DLD1 (cell line): Measurements from ENCODE around the gene TBC1D9B.

Source experiments
- in situ Hi-C: cut with HindIII; loops from 2 replicates; pipeline ENCODE4 v1.10.0; 2017; ENCODE audit warnings: low sequenced_read_pairs

Gene TBC1D9B

DNA sequence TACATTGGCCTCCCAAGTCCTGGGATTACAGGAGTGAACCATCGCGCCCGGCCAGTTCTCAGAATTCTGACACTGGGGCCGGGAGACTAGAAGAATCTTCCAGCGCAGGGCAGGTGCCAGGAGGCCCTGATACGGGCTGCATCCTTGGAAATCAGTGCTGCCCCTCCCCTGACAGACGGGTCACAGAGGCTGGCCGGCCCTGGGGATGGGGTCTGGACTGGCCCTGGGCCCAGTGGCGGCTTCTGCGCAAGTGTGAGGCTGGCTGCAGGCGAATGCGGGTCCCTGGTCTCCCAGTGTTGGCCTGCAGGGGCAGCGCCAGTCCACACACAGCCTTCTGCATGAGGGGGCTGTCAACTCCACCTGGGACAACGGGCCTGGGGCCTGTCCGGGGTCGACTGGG, 831 bp upstream of the TBC1D9B start:
- in situ Hi-C loops: no loop called here

DNA sequence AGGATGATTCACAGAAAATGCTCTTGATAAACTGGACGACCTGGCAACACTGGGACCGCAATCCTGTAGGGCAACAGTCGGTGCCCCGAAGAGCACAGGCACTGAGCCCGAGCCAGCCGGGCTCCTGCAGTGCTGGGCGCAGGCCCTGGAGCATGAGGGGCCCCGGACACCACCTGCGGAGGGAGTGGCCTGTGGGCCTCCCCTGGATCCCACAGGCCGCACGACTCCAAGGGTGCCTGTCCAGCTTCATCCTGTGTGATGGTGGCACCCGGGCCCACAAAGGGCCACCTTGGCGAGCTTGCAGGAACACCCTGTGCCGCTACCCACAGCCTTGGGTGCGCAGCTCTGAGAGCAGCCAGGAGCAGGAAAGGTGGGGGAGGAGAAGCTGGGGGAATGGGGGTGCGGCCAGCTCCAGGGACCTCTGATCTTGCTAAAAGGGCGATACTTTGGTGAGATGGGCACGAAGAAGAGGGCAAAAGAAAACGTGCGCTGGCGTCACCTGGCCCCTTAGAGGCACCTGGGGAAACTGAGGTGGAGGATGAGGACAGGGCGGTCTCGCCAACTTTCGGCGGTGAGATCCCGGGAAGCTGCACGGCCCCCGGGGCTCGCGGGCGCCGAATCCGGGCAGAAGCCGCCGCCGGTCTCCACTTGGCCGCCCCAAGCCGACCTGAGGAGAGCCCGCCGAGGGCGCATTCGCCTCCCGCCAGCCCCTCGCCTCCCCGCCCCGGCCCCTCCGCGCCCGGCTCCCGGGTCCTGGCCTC, 722 bp downstream of the TBC1D9B start:
- in situ Hi-C loops: no loop called here

DNA sequence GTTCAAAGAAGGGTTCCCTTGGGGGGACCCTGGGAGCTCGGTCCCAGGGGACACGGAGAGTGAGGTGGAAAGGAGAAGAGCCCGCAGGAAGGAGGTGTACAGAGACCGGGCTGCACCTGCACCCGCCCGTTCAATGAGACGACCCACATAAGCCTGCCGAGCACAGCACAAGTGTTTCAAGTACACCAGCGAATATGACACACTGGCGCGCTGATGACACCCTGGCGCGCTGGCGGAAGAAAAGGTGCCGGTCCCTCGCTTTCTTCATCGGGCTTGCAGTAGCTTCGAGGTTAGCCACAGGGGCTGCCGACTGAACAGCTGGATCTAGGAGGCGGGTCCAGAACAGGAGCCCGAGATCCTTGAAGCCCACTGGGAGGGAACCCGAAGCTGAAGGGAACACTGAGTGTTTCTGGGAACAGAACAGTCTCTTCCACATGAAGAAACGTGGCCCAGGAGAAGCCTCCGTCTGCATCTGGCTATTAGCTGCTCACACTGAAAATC, 1.4 kb downstream of the TBC1D9B start:
- in situ Hi-C loops: no loop called here

DNA sequence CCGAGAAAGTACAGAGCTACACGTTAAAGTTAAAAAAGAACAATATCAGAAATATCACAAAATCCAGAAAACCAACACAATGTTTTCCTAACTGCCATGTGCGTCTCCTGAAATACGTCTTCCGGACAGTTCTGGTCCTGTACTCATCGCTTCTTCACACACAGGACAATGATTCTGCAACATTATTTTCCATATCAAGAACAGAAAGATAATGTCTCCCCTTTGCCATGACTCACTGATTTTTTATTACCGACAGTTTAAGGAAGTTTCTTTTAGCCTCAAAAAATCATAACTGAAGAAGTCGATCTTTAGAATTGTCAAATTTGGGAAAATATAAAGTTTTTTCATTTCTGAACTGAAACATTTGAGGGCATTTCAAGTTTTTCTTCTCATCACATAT, 2.5 kb downstream of the TBC1D9B start:
- in situ Hi-C loops: no loop called here

DNA sequence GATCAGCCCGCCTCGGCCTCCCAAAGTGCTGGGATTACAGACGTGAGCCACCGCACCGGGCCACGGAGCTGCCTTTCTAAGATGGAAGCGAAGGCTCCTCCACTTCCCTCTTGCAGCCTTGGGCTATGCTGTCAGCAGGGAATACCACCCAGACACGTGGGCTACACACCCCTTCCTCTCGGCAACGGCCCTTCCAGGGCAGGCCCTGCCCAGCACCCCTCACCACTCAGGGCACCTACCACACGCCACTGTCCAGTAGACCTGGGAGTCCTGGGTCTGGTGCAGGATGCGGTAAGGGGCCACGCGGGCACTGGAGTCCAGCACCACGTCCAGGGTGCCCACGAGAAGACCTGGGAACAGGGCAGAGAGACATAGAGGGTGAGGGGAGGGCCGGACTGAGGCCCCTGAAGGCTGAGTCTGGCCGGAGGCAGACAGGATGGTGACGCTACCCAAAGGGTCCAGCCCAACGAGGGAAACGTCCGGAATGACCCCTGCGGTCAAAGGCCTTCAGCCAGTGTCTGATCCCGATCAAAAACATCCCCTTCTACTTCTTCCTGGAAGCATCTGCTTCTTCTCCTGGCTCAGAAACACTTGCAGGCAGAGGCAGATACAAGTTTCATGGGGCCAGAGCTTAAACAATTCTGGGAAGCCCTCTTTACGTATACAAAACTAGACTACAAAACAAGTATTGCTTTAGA, 3.1 kb downstream of the TBC1D9B start:
- in situ Hi-C loops: no loop called here

DNA sequence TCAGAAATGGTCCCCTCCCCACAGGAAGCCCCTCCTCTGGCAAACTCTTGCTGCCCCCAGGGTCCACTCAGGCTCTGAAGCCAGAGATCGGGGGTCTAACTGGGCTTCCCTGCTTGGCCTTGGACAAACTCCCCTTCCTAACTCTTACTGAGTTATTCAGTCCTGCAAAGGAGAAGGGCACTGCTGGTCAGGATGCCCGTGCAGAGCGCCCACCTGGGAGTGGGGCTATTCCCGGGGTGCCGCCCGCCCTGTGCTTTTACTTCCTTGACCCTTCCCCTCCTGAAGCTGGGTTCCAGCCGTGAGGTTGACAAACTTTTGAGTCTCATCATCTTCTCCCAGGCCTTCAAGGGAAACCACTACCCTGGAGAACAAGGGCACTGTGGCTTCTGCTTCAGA, 4.9 kb downstream of the TBC1D9B start:
- in situ Hi-C loops: no loop called here

DNA sequence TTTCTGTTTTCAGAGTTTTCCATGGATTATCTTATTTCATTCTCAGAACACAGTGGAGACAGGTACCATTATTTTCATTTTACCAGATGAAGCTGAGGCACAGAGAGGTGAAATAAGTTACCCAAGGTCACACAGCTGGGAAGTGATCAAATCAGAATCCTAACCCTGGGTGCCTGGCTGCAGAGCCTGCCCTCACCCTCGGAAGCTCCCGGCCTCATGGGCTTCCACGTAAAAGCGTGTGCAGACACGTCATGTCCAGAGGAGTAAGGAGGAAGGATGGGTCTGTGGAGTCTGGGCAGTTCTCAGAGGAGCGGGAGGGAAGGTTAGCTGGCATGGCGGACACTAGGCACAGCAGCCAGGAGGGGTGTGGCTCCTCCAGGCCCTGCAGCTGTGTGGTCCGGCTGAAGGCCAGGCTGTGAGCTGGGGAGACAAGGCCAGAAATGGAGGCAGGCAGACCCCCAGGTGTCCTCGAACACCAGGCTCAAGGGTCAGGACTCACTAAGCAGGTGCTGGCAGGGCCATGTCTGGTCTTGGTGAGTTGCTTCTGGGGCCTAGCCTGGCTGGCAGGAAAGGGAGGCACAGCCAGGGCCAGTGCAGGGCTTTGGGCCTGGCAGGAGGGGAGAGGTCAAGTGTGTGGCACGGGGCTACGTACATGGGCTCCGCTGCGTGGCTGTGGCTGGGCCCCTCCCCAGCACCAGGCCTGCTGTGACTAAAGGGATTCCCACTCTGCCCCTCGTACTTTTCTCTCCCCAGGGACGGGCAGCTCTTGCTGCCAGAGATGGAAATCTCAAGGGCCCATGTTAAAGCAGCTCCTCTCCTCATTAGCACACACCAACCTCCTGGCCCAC, 5.6 kb downstream of the TBC1D9B start:
- in situ Hi-C loops: no loop called here

DNA sequence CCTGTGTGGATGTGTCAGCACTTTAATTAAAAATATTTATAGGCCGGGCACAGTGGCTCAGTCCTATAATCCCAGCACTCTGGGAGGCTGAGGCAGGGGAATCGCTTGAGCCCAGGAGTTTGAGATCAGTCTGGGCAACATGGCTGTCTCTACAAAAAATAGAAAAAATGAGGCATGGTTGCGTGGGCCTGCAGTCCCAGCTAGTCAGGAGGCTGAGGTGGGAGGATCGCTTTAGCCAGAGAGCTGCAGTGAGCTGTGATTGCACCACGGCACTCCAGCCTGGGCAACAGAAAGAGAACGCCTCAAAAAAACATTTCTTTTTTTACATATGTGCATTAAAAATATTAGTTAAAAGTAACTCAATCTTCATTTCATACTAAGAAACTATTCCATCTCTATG, 6.2 kb downstream of the TBC1D9B start:
- in situ Hi-C loops: no loop called here

DNA sequence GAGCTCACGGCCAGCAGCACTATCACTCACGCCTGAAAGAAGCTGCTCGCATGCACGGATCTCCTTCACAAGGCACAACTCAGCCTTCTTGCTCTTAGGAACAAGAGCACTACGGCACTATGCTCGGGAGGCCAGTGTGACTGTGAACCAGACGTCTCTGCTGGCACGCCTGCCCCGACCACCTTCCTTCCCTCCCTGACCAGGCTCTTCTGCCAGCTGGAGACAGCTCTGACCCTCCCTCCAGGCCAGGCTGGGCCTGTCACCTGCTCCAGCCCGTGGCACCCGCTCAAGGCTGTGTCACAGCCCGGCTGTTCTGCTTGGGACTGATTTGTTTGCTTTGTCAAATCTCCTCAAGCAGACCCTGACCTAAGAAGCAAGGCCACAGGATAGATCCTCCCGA, 7.0 kb downstream of the TBC1D9B start:
- in situ Hi-C loops: no loop called here

DNA sequence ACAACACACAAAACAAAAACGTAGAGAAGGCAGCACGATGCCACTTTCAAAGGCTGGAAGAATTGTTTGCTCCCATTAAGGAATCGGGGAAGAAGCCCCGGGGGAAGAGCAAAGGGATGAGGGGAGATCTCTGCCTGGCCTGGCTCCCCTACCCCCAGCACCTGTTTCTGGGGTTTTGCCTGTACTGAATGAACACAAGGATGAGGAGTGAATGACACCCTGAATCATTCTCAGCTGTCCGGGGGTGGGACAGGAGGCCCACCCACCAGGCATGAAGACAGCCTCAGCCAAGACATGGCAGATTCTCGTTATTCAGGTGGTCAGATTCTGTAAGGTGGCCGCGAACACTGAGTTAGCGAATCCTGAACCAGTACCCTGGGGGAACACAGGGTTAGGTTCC, 7.5 kb downstream of the TBC1D9B start:
- in situ Hi-C loops: no loop called here

DNA sequence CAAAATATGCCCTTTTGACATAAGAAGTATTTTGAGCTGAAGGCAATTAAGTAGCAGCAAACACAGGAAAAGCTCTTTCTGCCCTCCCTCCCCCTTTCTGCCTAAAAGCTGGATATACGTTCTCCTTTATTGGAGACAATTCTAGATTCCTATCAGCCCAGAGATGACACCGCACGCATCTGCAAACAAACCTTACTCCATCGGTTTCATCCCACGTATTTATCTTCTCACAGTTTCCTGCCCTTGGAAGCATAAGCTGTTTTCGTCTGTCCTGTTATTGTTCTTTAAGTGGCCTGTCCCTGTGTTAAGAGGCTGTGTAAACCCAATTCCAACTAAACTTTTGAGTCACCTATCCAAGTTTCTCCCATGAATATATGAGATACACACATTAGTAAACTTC, 11.8 kb downstream of the TBC1D9B start:
- in situ Hi-C loops: no loop called here

DNA sequence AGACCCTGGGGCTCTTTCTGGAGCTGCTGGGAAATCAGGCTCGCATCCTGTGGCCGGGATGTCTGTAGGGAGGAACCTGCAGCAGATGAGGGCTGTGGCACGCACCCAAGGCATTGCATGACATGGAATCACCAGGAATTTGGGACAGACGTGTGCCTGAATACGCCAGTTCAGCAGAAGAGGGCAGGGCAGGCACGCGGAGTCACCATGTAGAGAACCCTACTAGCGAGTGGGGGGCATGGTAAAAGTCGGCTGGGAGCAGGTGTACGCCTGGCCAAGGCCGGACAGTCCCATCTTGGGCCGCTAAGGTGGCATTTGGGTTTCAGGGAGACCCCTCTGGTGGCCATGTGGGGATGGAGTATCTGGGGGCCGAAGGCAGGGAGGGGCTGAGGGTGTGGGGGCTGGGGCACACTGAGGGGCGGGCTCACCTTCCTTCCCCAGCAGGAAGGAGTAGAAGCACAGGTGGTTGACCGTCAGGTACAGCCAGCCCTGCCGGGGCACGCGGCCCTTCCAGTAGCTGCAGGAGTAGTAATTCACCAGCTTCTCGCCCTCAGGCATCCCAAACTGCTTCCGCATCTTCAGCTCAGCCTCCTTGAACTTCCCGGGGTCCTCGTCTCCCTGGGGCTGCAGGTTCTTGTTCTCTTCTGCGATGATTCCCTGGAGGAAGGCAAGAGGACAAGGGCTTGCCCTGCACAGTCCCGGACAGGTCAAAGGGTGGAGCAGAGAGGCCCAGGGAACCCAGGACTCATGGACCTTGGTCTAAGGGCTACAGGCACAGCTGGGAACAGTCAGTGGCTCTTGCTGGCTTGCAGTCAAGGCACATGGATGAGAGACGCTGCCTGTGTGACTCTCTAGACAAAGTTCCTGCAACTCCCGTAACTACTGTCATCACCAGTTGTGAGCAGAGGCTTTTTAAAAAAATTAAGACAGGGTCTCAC, 13.5 kb downstream of the TBC1D9B start:
- in situ Hi-C loops: no loop called here

DNA sequence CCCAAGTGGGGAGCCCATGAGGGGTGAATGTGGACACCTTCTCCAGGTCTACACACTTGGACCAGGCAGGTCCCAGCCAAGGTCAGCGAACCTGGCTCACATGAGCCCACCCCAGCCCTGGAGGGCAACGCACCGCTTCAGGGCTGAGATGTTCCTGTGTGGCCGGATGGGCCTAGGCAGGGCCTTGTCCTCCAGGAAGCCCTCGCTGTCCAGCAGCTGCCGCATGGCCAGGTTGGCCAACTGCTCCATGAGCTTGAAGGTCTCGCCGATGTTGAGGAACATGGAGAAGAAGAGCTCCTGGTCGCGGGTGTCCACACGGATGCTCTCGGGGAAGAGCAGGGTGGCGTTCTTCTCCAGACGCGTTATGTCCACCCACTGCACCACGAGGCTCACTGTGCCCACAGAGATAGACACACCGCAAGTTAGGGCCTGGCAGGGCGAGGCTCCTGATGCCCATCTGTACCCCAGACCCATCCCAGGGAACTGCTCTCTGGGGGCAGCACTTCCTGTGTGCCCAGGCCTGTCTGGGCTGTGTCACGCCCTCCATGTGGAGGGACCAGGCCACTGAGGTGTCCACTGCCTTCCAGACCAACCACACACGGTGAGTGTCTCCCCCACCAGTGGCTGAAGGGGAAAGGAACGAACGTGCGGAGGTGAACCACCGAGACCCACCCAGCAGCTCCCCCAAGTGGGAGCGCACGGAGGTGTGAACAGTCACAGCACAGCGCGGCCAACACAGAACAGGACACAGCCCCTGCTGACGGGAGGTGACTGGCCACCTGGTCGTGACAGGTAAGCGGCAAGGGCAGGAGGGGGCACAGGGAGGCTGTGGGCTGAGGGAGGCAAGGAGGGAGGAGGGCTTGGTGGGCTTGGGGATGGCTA, 14.4 kb downstream of the TBC1D9B start:
- in situ Hi-C loops: no loop called here

DNA sequence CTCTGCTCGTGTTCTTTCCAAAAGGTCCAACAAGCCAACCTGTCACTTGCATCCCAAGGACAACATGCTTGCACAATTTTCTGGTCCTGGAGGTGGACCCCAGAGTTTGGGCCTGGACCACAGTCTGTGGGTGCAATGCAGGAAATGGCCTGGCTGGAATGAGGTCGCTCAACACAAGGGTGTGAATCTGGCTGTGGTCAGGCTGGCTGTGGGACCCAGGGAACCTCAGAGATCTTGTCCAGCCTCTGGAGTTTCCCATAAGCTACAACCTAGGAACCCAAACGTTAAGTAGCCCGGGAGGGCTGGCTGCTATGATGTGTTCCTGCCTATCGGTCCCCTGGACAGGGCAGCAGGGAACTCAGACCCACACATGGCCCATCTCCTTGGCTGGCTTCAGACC, 15.4 kb downstream of the TBC1D9B start:
- in situ Hi-C loops: no loop called here

DNA sequence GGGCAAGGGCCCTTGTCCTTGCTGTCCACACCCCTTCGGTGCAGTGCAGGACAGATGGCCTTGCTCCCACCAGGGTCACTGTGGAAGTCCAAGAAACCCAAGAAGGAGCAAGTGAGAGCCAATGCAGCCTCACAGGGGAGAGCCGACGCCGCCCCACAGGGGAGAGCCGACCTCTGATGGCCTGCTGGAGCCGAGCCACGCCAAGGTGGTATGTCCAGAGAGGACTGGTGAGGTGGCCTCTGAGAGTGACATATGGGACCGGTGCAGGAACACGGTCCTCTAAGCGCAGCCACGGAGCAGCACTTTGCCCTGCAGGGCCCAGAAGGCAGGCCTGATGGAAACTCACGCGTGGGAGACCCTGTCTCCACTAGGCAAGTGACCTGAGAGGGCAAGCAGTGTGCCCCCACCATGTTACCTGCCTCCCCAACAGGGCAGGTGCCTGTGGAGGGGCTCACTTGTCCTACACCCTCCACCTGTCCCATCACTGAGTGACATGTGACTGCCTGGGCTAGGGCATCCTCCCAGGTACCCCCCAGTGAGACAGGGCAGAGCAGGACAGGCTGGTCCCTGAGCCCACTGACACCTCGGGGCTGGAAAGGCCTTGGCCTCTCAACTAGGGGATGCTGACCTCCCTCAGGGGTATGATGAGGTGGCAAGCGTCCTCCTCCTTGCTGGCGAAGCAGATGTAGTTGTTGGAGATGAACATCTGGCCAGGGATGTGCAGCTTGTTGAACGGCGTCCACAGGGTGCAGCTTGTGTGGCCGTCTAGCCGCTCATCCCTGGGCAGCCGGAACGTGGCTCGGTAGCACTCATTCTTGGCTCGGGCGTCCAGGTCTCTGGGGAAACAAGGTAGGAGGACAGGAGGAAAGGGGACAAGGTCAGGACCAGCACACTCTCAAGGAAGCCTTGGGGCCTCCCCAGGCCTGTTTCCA, 16.7 kb downstream of the TBC1D9B start:
- in situ Hi-C loops: no loop called here

DNA sequence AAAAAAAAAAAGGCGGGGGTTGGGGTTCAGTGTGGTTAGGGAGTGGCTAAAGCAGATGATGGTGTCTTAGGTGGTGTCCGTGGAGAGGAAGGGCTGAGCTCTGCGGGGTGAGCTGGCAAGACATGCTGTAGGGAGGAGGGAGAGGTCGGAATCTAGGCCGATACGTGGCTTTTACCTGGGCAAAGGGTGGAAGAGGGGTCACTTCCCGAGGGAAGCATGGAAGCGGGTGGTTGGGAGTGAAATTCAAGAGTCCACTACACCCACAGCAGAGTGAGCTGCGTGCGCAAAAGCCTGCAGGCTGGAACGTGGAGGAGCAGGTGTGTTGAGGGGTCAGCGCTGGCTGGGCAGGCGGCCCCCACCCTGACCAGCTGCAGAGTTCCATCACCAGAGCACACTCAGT, 17.8 kb downstream of the TBC1D9B start:
- in situ Hi-C loops: no loop called here

DNA sequence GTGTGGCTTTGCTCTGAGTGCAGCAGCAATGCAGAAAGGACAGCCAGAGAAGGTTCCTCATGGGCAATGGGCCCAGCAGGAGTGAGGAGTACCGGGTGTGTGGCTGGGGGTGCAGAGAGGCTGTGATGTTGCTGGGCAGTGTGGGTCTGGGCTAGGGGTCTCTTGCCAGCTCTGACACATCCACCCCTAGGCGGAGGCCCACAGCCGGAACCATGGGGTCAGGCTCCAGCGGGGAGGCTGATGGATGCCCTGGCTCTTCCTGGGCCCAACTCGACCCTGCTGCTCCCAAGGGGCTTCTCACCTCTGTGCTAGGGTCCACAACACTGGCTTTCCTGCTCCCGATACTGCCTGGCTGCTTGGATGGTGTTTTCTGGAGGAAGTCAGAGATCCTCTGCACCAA, 19.9 kb downstream of the TBC1D9B start:
- in situ Hi-C loops: no loop called here

DNA sequence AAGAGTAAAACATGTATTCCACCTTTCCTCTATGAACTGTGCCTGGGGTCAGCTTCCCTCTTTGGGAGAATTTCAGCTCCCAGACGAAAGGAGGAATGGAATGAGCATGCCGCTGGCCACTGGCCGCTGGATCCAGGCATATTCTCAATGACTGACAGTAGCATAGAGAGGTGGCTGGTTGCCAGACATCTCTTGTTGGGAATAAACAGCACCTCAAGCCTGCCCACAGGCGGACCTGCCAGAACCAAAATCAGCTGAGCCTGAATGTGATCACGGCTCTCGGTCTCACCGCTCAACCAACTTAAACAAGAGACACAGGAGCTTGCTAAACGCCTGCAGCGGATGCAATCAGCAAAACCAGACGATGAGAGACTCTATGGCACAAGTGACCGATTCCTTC, 20.6 kb downstream of the TBC1D9B start:
- in situ Hi-C loops: no loop called here
